ENCODE results near the gene PCDHGA6.
A peak's percentile ranks its signal among the peaks of the same experiment; 100 is the strongest.
"Not testable (repeated sequence)": the region's sequence is repeated elsewhere in the genome, so short reads cannot be mapped to it uniquely, and the experiment has no call there.

The PCDHGA6 gene

DNA sequence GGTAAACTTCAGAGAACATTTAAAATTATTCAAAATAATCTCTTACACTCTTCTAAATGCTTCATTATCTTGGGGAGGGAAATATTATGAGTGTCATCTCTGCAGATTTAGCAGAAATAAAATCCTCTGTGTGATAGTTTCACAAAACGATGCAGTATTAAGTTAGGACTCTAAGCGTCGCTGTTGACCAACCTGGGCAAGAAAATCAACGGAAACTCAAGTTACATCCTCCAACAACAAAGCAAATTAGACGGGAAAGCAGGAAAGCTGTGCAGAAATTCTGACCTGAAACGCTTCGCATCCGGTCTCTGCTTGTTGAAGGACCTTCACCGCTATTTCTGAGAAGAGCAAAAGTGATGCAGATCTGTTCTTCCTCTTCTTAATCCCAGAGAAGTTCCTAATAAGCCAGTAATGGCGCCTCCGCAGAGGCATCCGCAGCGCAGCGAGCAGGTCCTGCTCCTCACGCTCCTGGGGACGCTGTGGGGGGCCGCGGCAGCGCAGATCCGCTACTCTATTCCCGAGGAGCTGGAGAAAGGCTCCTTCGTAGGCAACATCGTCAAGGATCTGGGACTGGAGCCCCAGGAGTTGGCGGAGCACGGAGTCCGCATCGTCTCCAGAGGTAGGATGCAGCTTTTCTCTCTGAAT, at the start of gene PCDHGA6:
Gene PCDHGA6, plus strand, starts transcription at position 219 of the 645 bp plus-strand sequence. Its CDS starts 193 bp downstream, at position 412.
- Histone ChIP-seq H3K4me3 (ENCODE audit: low read depth, low read length) (no peak within 1 kb of the TSS), H3K36me3 (ENCODE audit: control insufficient read depth, insufficient read depth, low read length) (peaks cover 3% of the 10 kb centered on the region), H3K9me3 (ENCODE audit: control insufficient read depth, insufficient read depth, low read length) (no peaks in the 10 kb centered on the region), H3K4me1 (ENCODE audit: control insufficient read depth, insufficient read depth, low read length) (no peaks in the 10 kb centered on the region), H3K9ac (ENCODE audit: low read depth, low read length) (no peak within 1 kb of the TSS), H3K27me3 (ENCODE audit: control insufficient read depth, insufficient read depth, low read length) (no peaks in the 10 kb centered on the region)

DNA sequence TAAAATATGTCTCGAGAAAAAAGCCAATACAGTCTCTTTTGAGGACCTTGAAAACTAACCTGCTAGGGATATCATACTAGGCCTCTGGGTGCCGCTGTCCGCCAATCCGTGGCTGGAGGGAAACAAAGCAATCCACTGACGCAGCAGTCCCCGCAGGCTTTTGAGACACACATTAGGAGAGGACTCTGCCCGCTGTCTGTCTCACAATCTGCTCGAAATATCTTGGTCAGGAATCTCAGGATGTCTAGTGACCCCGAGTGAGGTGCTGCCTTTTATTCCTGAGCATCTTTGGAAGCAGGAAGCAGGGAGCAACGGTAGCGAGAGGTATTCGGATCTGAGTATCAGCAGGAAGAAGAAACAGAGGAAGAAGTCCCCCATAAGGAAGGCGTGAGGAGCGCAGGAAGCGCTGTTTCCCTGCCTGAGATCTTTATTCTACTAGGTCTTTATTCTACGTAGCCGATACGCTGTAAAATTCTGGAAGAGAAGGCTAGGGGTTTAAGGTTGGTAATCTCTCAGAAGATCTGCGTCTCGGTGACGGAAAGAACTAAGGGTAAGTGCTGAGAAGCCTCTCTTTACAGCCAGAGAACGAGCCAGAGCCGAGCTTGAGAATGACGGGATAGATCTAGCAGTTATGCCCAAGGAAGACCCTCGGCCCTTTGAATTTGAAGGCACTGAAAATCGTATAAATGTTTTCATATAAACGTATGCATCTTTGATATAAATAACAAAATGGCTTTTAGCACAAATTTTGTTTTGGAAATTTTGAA, 47.4 kb upstream of the PCDHGA6 start:
- Histone ChIP-seq H3K27me3 (ENCODE audit: control insufficient read depth, insufficient read depth, low read length) (no peaks in the 10 kb centered on the region), H3K4me1 (ENCODE audit: control insufficient read depth, insufficient read depth, low read length) (no peaks in the 10 kb centered on the region), H3K4me3 (ENCODE audit: low read depth, low read length) (peak overlapping the region; percentile 69), H3K9ac (ENCODE audit: low read depth, low read length) (peak overlapping the region; percentile 72), H3K36me3 (ENCODE audit: control insufficient read depth, insufficient read depth, low read length) (no peaks in the 10 kb centered on the region), H3K9me3 (ENCODE audit: control insufficient read depth, insufficient read depth, low read length) (peaks cover 3% of the 10 kb centered on the region)

- Histone ChIP-seq H3K4me3 (ENCODE audit: low read depth, low read length) (no peak overlapping the region), H3K27me3 (ENCODE audit: control insufficient read depth, insufficient read depth, low read length) (no peaks in the 10 kb centered on the region), H3K36me3 (ENCODE audit: control insufficient read depth, insufficient read depth, low read length) (no peaks in the 10 kb centered on the region), H3K4me1 (ENCODE audit: control insufficient read depth, insufficient read depth, low read length) (no peaks in the 10 kb centered on the region), H3K9me3 (ENCODE audit: control insufficient read depth, insufficient read depth, low read length) (peaks cover 10% of the 10 kb centered on the region), H3K9ac (ENCODE audit: low read depth, low read length) (no peak overlapping the region)
Measured at GRCh38 chr5:141328231-141328630, 45.5 kb upstream of the PCDHGA6 start.

DNA sequence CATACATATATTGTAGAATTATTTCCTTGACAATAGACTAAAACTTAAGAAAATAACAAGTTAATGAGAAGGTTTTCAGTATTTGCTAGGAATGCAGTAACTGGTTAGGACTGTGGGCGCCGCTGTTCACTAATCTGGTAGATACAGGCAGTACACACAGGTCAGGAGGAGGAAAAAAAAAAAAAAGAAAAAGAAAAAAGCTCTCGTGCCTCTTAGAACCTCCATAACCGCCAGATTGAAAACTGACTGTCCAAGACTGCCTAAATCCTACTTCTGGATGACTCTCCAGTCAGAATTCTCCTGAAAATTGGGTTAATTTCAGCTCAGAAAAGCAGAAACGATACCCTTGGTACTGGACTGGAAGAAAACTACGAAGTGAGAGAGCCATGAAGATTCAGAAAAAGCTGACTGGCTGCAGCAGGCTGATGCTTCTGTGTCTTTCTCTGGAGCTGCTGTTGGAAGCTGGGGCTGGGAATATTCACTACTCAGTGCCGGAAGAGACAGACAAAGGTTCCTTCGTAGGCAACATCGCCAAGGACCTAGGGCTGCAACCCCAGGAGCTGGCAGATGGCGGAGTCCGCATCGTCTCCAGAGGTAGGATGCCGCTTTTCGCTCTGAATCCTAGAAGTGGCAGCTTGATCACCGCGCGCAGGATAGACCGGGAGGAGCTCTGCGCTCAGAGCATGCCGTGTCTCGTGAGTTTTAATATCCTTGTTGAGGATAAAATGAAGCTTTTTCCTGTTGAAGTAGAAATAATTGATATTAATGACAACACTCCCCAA, 43.2 kb upstream of the PCDHGA6 start, which contains the start of gene PCDHGA1:
Gene PCDHGA1, plus strand, starts transcription at position 216 of the 782 bp plus-strand sequence.
- Histone ChIP-seq H3K27me3 (ENCODE audit: control insufficient read depth, insufficient read depth, low read length) (no peaks in the 10 kb centered on the region), H3K4me3 (ENCODE audit: low read depth, low read length) (no peak within 1 kb of the TSS), H3K9ac (ENCODE audit: low read depth, low read length) (no peak within 1 kb of the TSS)

DNA sequence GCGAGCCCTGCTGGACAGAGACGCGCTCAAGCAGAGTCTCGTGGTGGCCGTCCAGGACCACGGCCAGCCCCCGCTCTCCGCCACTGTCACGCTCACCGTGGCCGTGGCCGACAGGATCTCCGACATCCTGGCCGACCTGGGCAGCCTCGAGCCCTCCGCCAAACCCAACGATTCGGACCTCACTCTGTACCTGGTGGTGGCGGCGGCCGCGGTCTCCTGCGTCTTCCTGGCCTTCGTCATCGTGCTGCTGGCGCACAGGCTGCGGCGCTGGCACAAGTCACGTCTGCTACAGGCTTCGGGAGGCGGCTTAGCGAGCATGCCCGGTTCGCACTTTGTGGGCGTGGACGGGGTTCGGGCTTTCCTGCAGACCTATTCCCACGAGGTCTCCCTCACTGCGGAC, 41.1 kb upstream of the PCDHGA6 start:
- H3K4me1 ChIP-seq (ENCODE audit: control insufficient read depth, insufficient read depth, low read length); H3K27me3 ChIP-seq (ENCODE audit: control insufficient read depth, insufficient read depth, low read length); H3K4me3 ChIP-seq (ENCODE audit: low read depth, low read length); H3K9ac ChIP-seq (ENCODE audit: low read depth, low read length); H3K9me3 ChIP-seq (ENCODE audit: control insufficient read depth, insufficient read depth, low read length); H3K36me3 ChIP-seq (ENCODE audit: control insufficient read depth, insufficient read depth, low read length): not testable (repeated sequence)

More for the DNA sequence above, 43.2 kb upstream of the PCDHGA6 start, which contains the start of gene PCDHGA1:
- Histone ChIP-seq H3K4me1 (ENCODE audit: control insufficient read depth, insufficient read depth, low read length) (no peaks in the 10 kb centered on the region), H3K9me3 (ENCODE audit: control insufficient read depth, insufficient read depth, low read length) (peaks cover 10% of the 10 kb centered on the region), H3K36me3 (ENCODE audit: control insufficient read depth, insufficient read depth, low read length) (no peaks in the 10 kb centered on the region)

DNA sequence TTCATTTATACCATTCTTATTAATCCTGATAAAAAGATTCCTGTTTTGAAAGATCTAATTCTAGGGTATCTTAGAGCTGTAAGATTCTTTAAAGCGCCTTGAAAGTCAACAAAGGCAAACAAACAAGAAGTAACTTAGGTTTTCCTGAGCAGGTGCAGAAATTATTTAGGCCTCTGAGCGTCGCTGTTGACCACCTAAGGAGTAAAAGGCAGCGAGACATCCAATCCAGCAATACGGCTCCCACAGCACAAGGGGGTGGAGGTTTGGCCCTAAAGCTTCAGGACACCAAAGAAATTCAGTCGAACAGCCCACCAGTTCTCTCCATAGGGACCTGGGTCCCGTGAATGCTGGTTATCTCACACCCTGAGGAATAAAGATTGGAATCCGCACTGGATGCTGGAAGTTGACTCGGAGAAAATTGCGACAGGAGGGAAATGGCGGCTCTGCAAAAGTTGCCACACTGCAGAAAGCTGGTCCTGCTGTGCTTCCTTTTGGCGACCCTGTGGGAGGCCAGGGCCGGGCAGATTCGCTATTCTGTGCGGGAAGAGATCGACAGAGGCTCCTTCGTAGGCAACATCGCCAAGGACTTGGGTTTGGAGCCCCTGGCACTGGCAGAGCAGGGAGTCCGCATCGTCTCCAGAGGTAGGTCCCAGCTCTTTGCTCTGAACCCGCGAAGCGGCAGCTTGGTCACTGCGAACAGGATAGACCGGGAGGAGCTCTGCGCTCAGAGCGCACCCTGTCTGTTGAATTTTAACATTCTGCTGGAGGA, 35.0 kb upstream of the PCDHGA6 start, which contains the start of gene PCDHGA2:
Gene PCDHGA2, plus strand, starts transcription at position 223 of the 769 bp plus-strand sequence.
- H3K9me3 ChIP-seq (ENCODE audit: control insufficient read depth, insufficient read depth, low read length) = peaks cover 5% of the 10 kb centered on the region
- peak within 1 kb of the TSS; percentile 39 for H3K4me3 ChIP-seq (ENCODE audit: low read depth, low read length)
- H3K4me1 ChIP-seq (ENCODE audit: control insufficient read depth, insufficient read depth, low read length) = no peaks in the 10 kb centered on the region
- H3K27me3 ChIP-seq (ENCODE audit: control insufficient read depth, insufficient read depth, low read length) = no peaks in the 10 kb centered on the region
- no peaks in the 10 kb centered on the region for H3K36me3 ChIP-seq (ENCODE audit: control insufficient read depth, insufficient read depth, low read length)
- no peak within 1 kb of the TSS for H3K9ac ChIP-seq (ENCODE audit: low read depth, low read length)

DNA sequence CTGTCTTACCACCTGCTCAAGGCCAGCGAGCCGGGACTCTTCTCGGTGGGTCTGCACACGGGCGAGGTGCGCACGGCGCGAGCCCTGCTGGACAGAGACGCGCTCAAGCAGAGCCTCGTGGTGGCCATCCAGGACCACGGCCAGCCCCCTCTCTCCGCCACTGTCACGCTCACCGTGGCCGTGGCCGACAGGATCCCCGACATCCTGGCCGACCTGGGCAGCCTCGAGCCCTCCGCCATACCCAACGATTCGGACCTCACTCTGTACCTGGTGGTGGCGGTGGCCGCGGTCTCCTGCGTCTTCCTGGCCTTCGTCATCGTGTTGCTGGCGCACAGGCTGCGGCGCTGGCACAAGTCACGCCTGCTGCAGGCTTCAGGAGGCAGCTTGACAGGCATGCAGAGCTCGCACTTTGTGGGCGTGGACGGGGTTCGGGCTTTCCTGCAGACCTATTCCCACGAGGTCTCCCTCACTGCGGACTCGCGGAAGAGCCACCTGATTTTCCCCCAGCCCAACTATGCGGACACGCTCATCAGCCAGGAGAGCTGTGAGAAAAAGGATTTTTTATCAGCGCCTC, 32.8 kb upstream of the PCDHGA6 start:
- not testable (repeated sequence) for H3K9ac ChIP-seq (ENCODE audit: low read depth, low read length); H3K27me3 ChIP-seq (ENCODE audit: control insufficient read depth, insufficient read depth, low read length); H3K4me1 ChIP-seq (ENCODE audit: control insufficient read depth, insufficient read depth, low read length); H3K4me3 ChIP-seq (ENCODE audit: low read depth, low read length); H3K36me3 ChIP-seq (ENCODE audit: control insufficient read depth, insufficient read depth, low read length)
- H3K9me3 ChIP-seq (ENCODE audit: control insufficient read depth, insufficient read depth, low read length) = peaks cover 13% of the 10 kb centered on the region

DNA sequence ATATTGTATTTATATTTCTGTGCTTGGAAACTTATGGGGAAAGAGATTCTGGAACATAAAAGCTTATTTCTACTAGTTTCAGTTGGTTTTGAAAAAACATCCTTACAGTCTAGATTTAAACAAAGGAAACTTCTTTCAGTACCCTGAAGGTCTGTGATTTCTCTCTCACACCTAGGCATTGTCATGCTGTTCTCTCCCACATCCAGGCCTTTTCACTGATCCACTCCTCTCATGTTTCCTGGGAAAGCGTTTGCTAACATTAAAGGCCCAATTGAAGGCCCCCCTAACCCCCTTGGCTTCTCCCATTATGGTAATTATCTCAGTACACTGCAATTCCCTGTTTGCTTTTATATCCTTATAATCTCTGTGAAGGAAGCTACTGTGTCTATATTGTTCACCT, 30.9 kb upstream of the PCDHGA6 start:
- no peaks in the 10 kb centered on the region for H3K27me3 ChIP-seq (ENCODE audit: control insufficient read depth, insufficient read depth, low read length)
- H3K36me3 ChIP-seq (ENCODE audit: control insufficient read depth, insufficient read depth, low read length) = no peaks in the 10 kb centered on the region
- H3K9me3 ChIP-seq (ENCODE audit: control insufficient read depth, insufficient read depth, low read length) = peaks cover 13% of the 10 kb centered on the region
- no peaks in the 10 kb centered on the region for H3K4me1 ChIP-seq (ENCODE audit: control insufficient read depth, insufficient read depth, low read length)
- H3K9ac ChIP-seq (ENCODE audit: low read depth, low read length) = no peak overlapping the region
- H3K4me3 ChIP-seq (ENCODE audit: low read depth, low read length) = no peak overlapping the region

GRCh38 chr5:141343242-141343952, 30.3 kb upstream of the PCDHGA6 start, which contains the start of gene PCDHGA3:
TSS of gene PCDHGA3 (plus strand) at chr5:141343829. CDS start at chr5:141344034, 205 bp downstream.
- Histone ChIP-seq H3K36me3 (ENCODE audit: control insufficient read depth, insufficient read depth, low read length) (no peaks in the 10 kb centered on the region), H3K4me3 (ENCODE audit: low read depth, low read length) (no peak within 1 kb of the TSS), H3K4me1 (ENCODE audit: control insufficient read depth, insufficient read depth, low read length) (no peaks in the 10 kb centered on the region), H3K9ac (ENCODE audit: low read depth, low read length) (no peak within 1 kb of the TSS), H3K27me3 (ENCODE audit: control insufficient read depth, insufficient read depth, low read length) (no peaks in the 10 kb centered on the region), H3K9me3 (ENCODE audit: control insufficient read depth, insufficient read depth, low read length) (peaks cover 13% of the 10 kb centered on the region)

DNA sequence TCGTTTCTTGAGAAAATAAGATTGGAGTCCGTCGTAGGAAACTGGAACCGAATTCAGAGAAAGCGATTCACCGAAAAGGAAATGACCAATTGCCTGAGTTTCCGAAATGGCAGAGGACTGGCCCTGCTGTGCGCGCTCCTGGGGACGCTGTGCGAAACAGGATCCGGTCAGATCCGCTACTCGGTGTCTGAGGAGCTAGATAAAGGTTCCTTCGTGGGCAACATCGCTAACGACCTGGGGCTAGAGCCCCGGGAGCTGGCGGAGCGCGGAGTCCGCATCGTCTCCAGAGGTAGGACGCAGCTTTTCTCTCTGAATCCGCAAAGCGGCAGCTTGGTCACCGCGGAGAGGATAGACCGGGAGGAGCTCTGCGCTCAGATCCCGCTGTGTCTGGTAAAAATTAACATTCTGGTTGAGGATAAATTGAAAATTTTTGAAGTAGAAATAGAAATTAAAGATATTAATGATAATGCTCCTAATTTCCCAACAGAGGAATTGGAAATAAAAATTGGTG, 29.7 kb upstream of the PCDHGA6 start:
- no peaks in the 10 kb centered on the region for H3K4me1 ChIP-seq (ENCODE audit: control insufficient read depth, insufficient read depth, low read length)
- H3K9me3 ChIP-seq (ENCODE audit: control insufficient read depth, insufficient read depth, low read length) = peaks cover 13% of the 10 kb centered on the region
- H3K27me3 ChIP-seq (ENCODE audit: control insufficient read depth, insufficient read depth, low read length) = no peaks in the 10 kb centered on the region
- H3K4me3 ChIP-seq (ENCODE audit: low read depth, low read length) = no peak overlapping the region
- no peak overlapping the region for H3K9ac ChIP-seq (ENCODE audit: low read depth, low read length)
- H3K36me3 ChIP-seq (ENCODE audit: control insufficient read depth, insufficient read depth, low read length) = no peaks in the 10 kb centered on the region
